OCI-M2 (cell line): ENCODE results near the gene THRB.

Experiments
- DNase-seq: peaks from one replicate; lab custom pipeline; 2025; ENCODE audit not compliant: unreplicated experiment; lab: John Stamatoyannopoulos, UW

Gene THRB

GRCh38 chr3:24494618-24495325 is at the start of gene THRB:
TSS of gene THRB (minus strand) at chr3:24494850.
- DNase-seq: no peak

GRCh38 chr3:24541935-24542334 is 47.3 kb upstream of the THRB start:
- no peak for DNase-seq

GRCh38 chr3:24540821-24541220 is 46.2 kb upstream of the THRB start:
- DNase-seq: no peak

GRCh38 chr3:24539699-24540098 is 45.0 kb upstream of the THRB start:
- DNase-seq: no peak

DNA sequence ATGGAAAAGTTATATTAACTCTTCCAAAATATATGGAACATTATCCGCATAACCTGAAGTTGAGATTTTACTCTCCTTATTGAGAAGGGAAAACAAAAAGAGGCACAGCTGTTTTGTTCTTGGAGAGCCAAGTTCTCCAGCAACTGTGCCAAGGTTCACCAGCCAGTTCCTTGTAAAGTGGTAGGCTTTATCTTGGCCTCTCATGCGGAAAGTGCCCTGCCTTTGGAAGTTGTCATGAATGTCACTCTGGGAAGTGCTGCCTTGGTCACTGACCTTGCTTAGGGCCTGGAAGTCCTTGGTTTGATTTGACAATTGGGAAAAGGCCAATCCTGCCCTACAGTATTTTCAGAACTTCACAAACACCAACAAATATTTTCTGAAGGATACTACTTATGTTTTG is 44.2 kb upstream of the THRB start:
- DNase-seq: no peak

DNA sequence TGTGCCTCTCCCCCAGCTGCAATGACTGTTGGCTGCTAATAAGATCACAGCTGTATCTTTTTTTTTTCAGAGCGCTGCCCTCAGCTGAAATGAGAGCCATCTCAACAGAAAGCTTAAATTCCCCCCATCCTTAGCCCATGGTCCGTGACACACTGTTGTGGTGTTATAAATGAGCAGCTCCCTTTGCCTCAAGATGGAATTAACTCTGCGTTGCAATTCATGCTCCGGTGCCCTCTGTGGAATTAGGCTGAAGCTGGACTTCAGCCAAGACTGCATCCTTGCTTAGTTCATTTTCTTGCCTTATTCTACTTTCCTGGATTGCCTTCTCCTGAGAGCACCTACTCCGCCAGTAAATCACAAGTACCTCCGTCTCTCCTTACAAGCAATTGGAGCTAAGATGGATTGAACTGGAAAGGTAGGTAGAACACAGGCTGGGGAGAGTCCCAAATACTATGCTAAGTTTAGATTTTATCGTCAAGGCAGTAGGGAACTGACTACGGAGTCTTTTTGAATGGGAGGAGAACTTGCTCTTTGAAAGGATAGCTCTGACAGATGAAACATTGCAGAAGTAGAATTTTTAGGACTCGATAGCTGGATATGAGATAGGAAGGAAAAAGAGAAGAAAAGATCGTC is 39.0 kb upstream of the THRB start:
- no peak for DNase-seq

GRCh38 chr3:24530471-24530870 is 35.8 kb upstream of the THRB start:
- DNase-seq: no peak

DNA sequence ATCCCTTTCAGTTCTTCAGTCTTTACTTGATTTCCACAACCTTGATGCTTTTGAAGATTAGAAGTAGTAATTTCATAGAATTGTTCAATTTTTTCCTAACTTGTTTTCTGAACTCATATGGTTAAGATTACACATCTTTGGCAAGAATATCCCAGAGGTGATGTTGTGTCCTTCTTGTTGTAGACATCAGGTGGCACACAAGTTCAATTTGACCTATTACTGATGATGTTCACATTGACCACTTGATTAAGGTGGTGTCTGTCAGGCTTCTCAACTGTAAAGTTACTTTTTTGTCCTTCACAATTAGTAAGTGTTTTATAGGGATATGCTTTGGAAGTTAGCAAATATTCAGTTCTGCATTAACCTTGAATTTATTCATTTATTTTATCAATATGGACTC is 34.6 kb upstream of the THRB start:
- no peak for DNase-seq

DNA sequence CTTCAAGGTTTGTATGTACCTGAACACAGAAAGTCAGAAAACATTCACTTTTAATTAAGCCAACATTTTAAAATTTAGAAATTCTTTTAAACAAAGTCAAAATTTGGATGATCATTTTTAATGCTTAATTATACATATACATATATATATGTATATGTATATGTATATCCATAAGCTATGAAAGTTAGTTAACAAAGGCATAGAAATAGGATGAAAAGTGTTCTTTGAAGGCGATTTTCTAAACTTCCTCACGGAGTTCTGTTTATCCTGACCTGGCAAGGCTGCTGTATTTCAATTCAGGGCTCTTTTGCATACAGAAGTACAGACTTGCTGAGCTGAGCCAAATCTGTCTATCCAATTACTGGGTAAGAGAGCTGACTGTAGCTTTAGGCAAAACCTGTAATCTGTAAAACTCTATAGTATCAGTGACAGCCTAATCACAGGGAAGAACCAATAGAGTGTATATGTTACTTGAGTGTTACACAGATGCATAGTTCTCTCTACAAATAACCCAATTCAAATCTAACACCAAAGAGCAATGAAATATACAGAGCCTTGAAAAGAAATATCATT is 32.1 kb upstream of the THRB start:
- no peak for DNase-seq

- DNase-seq: no peak
These were observed 30.9 kb upstream of the THRB start for GRCh38 chr3:24525557-24525956.

DNA sequence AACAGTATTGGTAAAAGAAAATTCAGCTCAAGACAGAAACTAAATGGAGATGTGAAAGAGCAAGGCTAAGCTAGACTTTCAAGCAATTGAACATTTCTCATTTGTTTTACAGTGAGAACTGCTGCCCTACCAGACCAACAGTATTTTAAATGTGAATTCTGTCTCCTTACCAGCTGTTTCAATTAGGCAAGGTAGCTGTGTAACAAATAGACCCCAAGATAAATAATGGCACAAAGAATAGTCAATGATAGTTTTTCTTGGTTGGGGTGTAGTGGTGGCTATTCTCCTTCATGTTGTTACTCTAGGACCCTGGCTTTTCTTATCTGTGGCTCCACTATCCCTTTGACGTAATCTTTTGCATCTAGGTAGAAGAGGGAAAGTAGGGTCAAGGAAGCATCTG is 30.4 kb upstream of the THRB start:
- DNase-seq: no peak

DNA sequence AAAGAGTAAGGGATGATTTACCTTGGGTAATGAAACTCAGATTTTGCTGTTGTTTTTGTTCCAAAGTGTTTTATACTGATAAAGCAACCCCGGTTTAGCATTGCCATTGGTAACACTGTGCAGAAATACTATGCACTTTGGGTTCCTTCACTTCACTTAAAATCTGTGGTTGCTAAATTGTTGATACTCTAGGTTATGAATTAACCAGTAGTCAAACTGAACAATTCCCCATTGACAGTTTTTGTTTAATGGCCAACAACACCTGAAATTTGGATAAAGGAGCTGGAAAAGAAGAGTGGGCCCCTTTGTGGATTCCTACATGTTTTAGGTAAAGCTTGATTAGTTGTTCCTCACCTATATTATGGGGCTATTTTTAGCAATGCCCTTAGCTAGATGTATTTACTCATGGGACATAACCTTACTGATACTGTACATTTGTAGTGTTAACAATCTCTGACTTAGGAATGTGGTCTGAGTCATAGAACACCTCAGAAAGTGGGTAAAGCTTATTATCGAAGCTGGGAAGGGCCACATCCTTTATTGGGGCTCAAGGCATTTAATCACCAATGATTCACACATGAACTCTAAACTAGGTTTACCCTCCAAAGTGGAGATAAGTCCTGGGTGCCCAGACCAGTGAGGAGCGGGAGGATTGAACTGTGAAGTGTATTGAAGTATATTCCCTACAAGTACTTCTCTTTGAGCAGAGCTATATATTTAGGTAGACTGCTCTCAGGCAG is 29.5 kb upstream of the THRB start:
- DNase-seq: no peak

DNA sequence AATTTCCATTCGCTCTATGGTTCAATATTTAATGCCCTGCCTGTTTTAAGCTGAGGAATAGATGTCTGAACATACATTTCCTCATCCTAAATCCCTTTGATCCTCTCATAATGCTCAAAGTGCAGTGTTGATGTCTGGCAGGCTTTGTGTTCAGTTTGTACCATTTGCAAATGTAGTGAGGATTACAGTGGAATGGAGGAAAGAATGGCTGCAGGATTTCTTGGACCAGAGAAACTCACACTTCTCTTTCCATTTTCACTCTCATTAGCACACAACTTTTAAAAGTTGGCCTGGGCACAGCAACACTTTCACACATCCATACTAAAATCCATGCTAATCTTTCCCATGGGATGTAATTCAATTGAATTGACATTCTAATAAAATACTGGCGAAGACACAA is 28.6 kb upstream of the THRB start:
- DNase-seq: no peak

- DNase-seq: no peak
These were observed 27.5 kb upstream of the THRB start for GRCh38 chr3:24522146-24522579.

DNA sequence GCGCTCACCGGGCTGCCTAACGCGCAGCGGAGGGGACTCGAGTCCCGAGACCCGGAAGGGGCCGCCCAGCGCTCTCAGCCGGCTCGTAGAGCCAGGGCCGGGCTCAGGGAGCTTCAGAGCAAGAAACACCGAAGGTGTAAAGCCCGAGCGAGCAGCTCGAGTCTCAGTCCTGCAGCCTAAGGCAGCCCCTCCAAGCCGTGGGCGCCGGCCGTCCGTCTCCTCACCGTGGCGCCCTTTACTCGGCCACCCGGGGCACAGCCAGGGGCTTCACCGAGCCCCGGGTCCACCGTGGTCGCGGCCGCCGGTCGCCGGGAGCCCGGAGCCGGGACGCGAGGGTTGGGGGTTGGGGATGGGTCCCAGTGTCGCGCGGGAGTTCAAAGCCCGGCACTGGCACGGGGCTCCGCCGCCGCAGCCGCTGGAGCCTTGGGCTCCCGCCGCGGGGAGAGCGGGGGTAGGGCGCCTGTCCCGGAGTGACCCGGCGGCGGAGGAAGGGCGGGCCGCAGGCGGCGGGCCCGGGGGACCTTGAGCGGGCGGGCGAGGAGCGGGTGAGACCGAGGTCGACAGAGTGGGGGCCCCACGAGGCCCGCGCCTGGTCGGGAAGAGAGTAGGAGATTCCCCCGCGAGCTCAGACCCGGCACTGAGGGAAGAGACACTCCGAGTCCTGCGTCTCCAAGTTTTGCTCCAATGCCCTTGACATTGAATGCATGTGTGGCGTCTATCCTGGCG is 26.9 kb upstream of the THRB start:
- no peak for DNase-seq

DNA sequence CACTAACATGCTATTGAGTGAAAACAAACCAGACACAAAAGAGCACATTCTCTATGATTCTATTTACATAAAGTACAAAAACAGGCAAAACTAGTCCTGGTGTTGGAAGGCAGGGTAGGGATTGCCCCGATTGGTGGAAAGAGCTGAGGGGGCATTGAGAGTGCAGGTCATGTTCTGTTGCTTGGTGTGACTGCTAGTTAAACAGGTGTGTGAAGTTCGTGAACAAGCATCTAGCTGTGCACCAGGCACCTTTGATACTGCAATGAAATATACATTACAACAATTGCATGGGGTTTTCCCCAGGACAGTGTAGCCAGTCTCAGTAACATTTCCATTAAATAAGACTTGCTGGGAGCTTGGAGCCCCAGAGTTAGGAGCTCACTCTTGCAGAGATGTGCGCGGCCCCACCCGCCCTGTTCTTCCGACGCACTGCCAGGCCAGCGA is 26.3 kb upstream of the THRB start:
- DNase-seq: no peak

GRCh38 chr3:24520101-24520495 is 25.4 kb upstream of the THRB start:
- DNase-seq: no peak

DNA sequence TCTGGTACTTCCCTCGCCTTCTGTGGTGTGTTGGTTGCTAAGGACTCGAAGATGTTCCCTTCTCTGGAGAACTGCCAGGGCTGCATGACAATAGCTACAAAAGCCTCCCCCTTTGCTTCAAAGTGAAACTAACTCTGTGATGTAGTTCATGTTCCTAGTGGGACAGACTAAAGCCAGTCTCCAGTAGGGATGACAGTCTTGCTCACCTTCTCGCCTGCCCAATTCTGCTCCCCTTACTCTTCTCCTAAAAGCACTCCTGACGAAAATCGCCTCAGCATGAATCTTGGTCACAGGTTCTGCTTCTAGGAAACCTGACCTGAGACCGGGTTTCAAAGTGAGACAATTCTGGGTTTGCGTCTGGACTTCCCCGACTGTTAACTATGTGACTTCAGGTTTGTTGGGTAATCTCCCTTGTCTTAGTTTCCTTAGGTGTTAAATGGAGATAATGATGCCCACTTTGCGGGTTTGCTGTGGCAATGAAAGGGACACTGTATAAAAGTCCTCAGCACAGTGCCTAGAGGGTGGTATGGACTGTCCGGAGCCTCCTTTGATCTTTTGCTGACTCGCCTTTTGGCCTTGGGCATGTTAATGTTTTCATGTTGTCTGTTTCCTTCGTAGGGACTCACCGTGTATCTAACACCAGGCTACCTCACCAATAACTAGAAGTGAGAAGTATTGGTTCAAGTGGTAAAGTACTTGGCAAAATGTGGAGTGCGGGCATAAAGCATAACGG is 24.9 kb upstream of the THRB start:
- no peak for DNase-seq

- no peak for DNase-seq
These were observed 24.3 kb upstream of the THRB start for GRCh38 chr3:24518990-24519367.

DNA sequence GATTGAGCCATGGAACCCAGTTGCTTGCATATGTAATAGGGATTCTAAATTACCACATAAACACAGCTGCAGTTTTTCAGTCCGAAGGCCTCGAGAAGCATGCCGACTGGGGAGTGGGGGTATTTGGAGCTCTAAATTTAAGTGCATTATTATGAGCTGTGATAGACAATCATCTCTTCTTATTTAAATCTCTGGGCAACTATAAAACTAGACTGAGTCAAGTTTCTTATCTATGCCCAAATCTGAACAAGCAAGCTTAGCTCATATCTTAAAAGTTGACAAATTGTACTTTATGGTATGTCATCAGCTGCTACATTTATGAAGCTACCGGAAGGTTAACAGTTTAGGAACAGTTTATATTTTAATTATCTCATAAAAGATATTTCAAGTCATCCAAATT is 19.5 kb upstream of the THRB start:
- no peak for DNase-seq

GRCh38 chr3:24513463-24513862 is 18.8 kb upstream of the THRB start:
- no peak for DNase-seq
